PFSK-1 (cell line): ENCODE measurements around the gene SUPT6H.

Experiments used
- POLR2AphosphoS5 ChIP-seq: IDR thresholded peaks from 2 replicates; pipeline ENCODE4 v1.6.1; 2012; ENCODE audit warnings: low read depth, mild to moderate bottlenecking, control low read depth, low read length, moderate library complexity
- SIN3A ChIP-seq: IDR thresholded peaks from 2 replicates; pipeline ENCODE4 v1.6.1; 2012; ENCODE audit warnings: mild to moderate bottlenecking, low read length, moderate library complexity, borderline replicate concordance; ENCODE audit not compliant: insufficient read depth
- TAF1 ChIP-seq: IDR thresholded peaks from 2 replicates; pipeline ENCODE4 v1.6.1; 2012; ENCODE audit warnings: low read length, control low read depth, borderline replicate concordance; ENCODE audit not compliant: insufficient read depth
- TF ChIP-seq, protein P1 (sequence below), 2 experiments: IDR thresholded peaks; 2 replicates each; pipeline versions ENCODE4 v1.6.1 to v1.8.0; 2011 to 2012; ENCODE audit warnings: low read depth in 2 of 2, low read length in 2 of 2, control low read depth in 1 of 2, inconsistent platforms in 1 of 2, mild to moderate bottlenecking in 1 of 2, moderate library complexity in 1 of 2; ENCODE audit not compliant: insufficient read depth in 1 of 2

DNA sequence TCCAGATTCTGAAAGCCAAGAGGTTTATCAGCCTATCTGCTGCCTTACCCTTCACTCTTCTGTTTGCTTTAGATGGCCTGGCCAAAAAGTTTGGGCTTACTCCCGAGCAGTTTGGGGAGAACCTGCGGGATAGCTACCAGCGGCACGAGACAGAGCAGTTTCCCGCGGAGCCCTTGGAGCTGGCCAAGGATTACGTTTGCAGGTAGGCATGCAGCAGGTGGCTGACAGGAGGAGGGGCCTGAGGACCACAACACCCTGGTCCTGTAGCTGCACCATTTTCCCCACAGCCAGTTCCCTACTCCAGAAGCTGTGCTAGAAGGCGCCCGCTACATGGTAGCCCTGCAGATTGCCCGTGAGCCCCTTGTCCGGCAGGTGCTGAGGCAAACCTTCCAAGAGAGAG is 20.6 kb downstream of the SUPT6H start:
- no peak for TF ChIP-seq POLR2AphosphoS5
- TF ChIP-seq, protein P1, sequence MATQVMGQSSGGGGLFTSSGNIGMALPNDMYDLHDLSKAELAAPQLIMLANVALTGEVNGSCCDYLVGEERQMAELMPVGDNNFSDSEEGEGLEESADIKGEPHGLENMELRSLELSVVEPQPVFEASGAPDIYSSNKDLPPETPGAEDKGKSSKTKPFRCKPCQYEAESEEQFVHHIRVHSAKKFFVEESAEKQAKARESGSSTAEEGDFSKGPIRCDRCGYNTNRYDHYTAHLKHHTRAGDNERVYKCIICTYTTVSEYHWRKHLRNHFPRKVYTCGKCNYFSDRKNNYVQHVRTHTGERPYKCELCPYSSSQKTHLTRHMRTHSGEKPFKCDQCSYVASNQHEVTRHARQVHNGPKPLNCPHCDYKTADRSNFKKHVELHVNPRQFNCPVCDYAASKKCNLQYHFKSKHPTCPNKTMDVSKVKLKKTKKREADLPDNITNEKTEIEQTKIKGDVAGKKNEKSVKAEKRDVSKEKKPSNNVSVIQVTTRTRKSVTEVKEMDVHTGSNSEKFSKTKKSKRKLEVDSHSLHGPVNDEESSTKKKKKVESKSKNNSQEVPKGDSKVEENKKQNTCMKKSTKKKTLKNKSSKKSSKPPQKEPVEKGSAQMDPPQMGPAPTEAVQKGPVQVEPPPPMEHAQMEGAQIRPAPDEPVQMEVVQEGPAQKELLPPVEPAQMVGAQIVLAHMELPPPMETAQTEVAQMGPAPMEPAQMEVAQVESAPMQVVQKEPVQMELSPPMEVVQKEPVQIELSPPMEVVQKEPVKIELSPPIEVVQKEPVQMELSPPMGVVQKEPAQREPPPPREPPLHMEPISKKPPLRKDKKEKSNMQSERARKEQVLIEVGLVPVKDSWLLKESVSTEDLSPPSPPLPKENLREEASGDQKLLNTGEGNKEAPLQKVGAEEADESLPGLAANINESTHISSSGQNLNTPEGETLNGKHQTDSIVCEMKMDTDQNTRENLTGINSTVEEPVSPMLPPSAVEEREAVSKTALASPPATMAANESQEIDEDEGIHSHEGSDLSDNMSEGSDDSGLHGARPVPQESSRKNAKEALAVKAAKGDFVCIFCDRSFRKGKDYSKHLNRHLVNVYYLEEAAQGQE (IDR thresholded peaks at IDR 0.05; ENCODE audit: insufficient read depth in 1 of 2, low read depth in 2 of 2, low read length in 2 of 2) = no peak
- TF ChIP-seq TAF1 = no peak
- TF ChIP-seq SIN3A = no peak
